GM19468 (cell line): ENCODE measurements around the gene NOXA1.

Experiments
- ATAC-seq: cut with Tn5 transposase; IDR thresholded peaks from one replicate; pipeline ENCODE4 v1.9.1; 2021; ENCODE audit warnings: mild to moderate bottlenecking, moderate library complexity, moderate number of reproducible peaks; ENCODE audit not compliant: unreplicated experiment; ENCODE audit errors: extremely low read depth

The NOXA1 gene

DNA sequence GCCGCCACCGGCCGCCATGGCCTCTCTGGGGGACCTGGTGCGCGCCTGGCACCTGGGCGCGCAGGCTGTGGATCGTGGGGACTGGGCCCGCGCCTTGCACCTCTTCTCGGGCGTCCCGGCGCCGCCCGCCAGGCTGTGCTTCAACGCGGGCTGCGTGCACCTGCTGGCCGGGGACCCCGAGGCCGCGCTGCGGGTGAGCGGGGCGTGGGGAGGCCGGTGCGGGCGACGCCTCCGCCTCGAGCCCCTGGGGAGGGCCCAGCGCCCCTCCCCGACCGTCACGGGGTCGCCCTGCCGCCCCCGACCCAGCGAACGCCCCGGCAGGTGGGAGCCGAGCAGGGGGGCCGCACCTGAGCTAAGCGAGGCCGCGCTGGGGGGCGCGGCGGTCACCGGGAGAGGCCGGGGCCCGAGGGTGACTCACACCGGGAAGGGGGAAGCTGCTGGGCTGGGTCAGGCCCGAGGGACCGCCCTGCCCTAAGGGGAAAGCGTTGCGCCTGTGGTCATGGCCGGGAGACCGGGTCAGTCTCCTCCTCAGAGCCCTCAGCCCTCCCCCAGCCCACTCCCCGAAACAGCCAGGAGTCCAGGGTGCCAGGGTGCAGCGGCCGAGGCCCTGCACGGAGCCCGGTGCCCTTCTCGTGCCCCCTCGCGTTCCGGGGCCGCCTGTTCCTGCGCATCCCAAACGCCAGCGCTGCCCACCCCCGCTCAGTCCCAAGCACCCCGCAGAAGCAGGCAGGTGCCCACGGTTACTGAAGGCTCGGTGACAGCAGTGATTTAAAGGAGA lies 510 bp downstream of the NOXA1 start:
- peak; percentile 20 for ATAC-seq

DNA sequence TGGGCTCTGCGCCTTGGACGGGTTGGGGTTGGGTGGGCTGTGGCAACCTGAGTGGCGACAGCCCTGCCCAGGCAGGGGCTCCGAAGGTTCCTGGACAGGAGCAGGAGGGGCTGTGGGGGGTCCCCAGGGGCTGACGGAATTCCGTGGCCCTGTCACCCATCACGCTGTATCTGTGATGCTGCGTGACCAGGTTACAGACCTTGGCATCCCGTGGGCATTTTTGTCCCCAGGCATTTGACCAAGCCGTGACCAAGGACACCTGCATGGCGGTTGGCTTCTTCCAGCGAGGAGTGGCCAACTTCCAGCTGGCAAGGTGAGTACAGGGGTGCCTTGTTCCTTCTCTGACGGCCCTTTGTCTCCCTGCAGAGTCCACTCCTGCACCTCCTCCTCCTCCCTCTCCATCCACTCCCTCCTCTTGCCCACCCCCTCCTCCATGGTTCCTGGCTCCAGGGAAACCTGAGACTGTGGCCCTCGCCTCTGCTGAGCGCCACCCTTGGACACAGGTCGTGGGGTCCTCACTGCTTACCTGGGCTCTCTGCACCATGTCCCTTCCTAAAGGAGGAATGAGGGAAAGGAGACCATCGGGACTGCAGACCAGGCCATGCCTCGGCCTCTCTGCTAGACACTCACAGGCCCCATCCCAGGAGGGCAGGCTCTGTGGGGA lies 3.0 kb downstream of the NOXA1 start:
- ATAC-seq = no peak

DNA sequence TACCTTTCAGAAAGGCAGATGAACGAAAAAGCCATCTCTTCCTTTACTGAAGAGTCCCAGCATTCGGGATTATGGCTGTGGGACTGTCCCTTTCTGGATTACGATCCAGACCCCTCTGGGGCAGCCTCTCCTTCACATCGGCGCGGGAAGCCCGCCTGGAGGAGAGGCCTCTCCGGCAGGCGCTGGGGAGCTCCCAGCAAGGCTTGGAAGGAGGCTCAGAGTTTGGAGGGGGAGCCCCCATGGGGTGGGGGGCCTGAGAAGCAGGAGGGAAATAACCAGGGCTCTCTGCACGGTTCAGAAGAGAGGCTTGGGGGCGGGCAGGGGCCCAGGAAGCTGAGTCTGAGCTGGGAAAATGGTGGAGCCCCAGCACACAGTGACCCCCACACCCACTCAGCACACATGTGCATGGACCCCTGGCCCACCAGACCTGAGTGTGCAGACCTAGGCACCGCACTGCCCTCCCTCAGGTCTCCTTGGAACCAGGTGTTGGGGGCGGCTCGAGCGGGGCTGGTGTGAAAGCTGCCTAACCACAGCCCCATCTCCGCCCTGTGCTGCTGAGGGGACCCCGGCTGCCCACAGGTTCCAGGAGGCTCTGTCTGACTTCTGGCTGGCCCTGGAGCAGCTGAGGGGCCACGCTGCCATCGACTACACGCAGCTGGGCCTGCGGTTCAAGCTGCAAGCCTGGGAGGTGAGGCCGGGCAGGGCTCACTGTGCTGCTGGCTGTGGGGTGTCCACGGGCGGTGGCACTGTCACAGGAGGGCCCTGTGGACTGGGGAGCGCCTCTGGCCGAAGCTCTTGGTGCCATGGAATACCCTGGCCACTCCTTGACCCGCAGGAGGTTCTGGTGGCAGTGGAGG lies 4.5 kb downstream of the NOXA1 start:
- no peak for ATAC-seq

DNA sequence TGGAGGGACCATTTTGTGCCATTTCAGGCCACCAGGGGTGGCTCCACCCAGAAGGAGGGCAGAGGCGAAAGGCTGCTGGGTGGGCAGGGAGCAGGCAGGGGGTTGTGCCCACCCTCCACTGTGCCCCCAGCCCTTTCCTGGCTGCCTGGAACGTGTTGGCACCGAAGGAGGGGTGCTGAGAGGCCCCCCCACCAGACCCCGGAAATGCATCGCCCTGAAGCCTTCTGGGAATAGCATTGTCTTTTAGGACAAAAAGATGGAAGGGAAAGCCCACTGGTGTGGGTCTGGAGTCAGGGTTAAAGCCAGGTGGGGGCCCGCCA lies 5.1 kb downstream of the NOXA1 start:
- no peak for ATAC-seq

DNA sequence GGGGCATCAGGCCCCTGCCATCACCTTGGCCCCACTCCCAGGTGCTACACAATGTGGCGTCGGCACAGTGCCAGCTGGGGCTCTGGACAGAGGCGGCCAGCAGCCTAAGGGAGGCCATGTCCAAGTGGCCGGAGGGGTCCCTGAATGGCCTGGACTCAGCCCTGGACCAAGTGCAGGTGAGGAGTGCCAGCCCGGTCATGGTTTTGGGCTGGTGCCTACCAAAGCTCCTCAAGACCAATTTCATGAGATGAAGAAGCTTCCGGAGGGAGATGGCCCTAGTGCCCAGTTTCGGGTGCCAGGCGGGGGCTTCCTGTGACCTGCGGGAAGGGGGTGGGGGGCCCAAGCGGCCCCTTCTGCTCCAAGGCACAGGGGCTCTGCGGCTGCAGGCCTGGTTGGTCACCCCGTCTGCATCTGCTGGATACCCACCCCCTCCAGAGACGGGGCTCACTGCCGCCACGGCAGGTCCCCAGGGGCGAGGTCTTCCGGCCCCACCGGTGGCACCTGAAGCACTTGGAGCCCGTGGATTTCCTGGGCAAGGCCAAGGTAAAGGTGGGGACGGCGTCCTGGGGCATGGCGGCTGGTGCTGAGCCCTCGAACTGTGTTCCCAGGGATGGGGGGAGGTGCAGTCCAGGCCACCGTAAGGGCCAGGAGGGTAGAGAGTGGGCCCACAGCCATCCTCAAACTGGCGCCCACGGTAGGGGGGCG lies 5.8 kb downstream of the NOXA1 start:
- ATAC-seq = no peak

DNA sequence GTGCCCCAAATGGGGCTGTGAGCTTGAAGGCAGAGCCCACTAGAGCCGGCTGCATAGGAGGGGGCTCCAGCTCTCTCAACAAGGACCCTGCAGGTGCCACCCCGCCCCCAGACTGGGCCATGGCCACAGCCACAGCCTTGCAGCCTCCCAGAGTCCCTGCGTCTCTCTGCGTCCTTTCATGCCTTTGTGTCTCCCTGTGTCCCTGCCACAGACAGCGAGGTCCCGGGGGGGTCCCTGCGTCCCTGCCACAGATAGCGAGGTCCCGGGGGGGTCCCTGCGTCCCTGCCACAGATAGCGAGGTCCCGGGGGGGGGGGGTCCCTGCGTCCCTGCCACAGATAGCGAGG lies 6.3 kb downstream of the NOXA1 start:
- ATAC-seq = no peak

DNA sequence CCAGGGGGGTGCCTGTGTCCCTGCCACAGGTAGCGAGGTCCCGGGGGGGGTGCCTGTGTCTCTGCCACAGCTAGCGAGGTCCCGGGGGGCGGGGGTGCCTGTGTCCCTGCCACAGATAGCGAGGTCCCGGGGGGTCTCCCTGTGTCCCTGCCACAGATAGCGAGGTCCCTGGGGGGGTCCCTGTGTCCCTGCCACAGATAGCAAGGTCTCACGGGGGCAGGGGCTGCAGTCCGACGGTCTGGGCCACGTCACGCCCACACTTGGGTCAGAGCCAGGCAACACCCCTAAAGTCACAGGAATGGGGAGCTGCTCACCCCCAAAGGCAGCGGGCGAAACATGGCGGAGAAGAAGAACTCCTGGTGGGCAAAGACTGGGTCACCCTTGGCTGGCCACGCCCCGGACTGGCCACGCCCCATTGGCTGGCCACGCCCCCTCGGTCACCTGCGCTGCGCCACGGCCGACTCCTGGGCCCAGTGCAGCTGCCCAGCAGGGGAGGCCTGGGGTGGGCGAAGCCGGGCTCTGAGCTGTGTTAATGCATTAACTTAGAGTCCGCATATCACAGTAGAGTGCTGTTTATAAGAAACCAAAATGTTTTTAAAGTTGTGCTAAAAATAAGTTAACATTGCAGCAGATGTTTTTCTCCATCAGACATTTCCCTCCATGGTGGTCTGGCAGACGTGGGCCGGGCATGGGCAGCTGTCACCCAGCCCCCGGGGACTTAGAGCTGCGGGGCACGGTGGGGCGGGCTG lies 7.0 kb downstream of the NOXA1 start:
- ATAC-seq = no peak

DNA sequence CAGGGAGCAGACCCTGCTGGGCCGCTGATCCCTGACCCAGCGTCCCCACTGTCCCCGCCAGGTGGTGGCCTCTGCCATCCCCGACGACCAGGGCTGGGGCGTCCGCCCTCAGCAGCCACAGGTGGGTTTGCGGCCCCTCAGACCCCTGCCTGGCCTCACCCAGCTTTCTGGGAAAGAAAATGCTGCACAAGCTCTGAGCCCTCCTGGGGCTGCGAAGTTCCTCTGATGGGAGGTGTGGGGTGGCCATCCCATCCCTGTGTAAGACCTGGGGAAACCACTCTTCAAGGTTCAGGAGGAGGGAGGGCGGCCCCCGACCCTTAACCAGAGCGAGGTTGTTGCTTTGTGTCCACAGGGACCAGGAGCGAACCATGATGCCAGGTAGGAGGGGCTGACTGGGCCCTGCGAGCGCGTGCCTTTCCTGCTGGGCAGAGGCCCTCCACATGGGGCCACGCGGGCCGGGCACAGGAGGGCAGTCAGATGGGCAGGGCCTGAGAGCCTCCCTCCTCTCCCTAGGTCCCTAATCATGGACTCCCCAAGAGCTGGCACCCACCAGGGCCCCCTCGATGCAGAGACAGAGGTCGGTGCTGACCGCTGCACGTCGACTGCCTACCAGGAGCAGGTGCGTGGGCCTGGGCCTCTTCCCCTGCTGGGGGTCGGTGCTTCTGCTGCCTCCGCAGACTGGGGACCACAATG lies 7.7 kb downstream of the NOXA1 start:
- no peak for ATAC-seq

DNA sequence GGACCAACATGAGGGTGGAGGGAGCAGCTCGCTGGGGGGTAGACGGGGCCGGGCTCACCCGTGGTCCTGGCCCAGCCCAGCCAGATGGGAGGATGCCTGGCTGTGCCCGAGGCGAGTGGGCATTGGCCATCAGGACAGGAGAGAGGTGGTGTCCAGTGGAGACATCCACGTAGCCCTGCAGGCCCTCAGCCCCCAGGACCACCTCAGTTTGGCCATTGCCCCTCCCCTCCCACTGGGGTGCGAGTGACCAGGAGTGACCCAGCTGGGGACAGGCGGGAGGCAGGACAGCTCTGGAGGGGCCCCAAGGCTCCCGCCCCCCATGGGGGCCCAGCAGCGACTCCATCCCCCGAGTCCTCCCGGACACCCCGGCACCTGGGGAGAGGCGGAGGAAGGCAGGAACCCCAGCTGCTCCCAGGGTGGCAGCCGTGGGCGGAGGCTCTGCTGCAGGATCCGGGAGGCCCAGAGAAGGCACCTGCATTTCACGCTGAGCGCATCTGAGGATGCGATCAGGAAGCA lies 8.3 kb downstream of the NOXA1 start:
- ATAC-seq = no peak

DNA sequence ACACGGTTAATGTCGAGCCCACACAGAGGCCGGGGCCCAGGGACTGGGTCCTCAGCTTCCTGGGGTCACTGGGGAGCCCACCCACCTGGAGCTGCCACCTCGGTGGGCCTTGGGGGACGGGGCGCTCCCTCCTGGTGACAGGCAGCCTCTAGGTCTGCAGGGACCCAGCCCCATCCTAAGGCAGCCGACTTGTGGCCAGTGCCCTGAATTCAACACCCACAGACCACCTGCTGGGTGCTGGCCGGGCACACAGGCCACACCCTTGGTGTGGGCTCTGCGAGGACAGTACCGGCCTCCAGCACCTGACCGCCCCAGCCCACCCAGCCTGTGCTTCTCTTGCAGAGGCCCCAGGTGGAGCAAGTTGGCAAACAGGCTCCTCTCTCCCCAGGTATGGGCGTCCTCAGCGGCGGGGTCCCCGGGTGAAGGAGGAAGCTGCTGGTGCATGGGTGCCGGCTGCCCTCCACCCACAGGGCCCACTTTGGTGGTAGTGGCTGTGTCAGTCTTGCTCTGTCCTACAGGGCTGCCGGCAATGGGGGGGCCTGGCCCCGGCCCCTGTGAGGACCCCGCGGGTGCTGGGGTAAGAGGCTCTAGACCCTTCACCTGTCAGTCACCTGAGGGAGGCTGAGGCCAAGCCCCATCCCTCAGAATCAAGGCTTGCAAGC lies 9.6 kb downstream of the NOXA1 start:
- no peak for ATAC-seq

DNA sequence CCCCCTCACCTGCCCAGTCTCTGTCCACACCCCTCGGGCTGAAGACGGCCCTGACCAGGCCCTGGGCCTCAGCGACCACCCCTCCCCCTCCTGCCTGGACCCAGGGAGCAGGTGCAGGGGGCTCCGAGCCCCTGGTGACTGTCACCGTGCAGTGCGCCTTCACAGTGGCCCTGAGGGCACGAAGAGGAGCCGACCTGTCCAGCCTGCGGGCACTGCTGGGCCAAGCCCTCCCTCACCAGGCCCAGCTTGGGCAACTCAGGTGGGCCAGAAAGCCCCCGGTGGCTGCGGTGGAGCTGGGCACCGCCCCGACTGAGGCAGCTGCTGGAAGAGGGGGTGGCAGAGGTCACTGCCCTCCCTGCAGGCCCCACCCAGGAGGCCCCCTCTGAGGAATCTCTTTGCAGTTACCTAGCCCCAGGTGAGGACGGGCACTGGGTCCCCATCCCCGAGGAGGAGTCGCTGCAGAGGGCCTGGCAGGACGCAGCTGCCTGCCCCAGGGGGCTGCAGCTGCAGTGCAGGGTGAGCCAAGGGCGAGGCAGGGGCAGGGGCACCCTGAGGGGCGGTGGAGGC lies 10.2 kb downstream of the NOXA1 start:
- ATAC-seq = no peak

DNA sequence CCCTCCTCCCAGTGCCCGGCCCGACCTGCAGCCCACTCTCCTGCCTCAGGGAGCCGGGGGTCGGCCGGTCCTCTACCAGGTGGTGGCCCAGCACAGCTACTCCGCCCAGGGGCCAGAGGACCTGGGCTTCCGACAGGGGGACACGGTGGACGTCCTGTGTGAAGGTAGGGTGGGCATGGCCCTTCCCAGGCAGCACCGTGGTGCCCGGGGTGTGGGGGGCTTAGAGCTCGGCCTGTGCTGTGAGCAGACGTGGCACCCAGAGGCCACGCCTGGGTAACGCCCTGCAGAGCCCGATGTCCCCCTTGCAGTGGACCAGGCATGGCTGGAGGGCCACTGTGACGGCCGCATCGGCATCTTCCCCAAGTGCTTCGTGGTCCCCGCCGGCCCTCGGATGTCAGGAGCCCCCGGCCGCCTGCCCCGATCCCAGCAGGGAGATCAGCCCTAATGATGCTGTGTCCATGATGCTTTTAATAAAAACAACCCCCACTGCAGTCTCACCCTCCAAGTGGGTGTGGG lies 10.8 kb downstream of the NOXA1 start:
- ATAC-seq = no peak

DNA sequence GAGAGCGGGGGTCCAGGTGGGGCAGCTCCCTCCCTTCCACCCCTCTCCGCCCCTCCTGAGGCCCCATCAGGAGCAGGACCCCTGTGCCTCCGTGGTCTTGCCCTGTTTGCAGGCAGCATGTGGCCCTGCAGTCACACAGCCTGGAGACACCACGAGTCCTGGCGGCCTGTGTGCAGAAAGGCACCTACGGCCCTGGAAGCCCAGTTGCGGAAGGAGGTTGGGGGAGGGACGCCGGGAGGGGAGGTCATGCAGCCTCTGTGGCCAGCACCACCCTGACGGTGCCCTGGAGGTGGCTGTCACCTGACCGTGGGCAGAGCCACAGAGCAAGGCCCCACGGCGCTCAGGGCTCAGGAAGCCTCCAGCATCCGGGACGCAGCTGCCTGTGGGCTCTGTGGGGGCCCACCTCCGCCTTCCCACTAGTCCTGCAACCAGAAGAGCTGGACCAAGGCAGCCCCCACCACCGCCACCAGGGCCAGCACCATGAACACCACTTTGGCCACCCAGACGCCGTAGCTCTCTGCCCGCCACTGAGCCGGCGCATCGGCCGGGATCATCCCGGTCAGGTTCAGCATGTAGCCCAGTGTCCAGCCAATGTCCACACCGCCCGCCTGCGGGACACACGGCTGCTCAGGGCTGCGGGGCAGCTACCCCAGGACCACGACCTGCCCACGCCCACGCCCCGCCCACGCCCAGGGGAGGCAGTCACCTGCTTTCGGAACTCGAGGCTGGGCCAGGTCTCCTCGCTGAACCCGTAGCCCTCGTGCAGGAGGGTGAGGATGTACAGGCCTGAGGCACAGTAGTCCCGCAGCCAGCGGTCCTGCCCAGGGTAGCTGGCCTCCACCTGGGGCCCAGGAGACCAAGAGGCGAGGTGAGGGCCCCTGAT lies 11.5 kb downstream of the NOXA1 start:
- ATAC-seq = no peak

DNA sequence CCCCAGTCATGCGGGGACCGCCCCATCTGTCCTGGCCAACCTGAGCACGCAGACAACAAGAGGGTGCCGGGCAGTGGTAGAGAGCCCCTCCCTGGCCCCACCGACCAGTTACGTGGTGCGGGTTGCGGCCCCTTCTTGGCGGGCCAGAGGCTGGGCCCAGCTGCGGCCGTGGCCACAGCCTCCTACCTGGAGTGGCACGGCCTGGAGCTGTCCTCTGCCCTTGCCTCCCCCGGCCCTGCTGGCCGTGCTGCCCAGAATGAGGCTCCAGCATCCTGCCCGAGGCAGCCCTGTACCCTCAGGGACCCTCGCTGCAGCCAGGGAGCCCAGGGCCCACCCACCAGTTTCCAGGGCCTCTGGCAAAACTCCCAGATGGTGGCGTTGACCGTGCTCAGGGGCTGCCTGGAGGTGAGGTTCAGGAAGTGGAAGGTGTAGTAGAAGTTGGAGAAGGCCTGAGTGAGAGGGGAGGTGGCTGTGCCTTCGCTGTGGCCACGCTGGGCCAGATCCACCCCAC lies 12.2 kb downstream of the NOXA1 start:
- no peak for ATAC-seq

DNA sequence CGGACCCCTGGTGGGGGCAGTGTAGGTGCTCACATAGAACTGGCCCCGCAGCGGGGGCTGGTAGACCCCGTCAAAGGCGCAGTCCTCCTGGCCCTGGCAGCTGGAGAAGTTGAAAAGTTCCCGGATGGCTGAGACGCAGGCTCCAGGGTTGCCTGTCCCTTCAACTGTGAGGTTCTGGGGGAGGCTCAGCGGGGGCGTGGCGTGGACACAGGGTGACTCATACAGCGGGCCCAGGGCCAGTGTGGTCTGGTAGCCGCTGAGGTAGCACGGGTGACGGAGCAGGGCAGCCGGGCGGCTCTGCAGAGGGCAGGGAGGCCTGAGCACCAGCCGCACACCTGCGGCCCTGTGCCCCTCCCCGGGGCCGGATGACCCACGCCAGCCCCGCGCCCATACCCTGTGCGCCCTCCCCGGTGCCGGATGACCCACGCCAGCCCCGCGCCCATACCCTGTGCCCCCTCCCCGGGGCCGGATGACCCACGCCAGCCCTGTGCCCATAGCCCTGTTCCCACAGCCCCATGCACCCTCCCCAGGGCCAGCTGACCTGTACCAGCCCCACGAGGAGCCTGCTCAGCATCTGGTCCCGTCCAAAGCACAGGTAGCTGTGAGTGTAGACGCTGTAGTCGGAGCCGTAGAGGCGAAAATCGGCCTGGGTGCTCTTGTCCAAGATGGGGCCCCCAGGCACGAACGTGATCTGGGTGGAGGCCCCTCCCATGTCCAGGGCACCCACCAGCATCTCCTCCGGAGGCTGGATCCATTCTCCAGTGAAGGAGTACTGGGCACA lies 13.0 kb downstream of the NOXA1 start:
- ATAC-seq = no peak
